NCI-H2227 treated with DMSO at 0.1 percent for 48 hours (cell line): Measurements from ENCODE around the gene CSN3.
"Not testable (repeated sequence)": the region's sequence is repeated elsewhere in the genome, so short reads cannot be mapped to it uniquely, and the experiment has no call there.

ENCODE experiments used
- DNase-seq: peaks from one replicate; lab custom pipeline; 2025; lab: John Stamatoyannopoulos, UW

The CSN3 gene, protein sequence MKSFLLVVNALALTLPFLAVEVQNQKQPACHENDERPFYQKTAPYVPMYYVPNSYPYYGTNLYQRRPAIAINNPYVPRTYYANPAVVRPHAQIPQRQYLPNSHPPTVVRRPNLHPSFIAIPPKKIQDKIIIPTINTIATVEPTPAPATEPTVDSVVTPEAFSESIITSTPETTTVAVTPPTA

DNA sequence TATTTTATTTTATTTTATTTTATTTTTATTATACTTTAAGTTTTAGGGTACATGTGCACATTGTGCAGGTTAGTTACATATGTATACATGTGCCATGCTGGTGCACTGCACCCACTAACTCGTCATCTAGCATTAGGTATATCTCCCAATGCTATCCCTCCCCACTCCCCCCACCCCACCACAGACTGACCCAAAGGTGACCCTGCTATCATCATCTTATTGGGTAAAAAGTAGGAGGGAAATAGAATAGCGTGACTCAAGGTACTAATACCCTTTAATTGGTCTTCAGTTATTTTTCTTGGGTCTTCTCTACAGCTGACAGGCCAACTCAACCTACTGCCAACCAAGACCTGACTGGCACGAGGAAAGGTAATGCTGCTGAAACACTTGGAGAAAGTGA, at the start of gene CSN3:
TSS of gene CSN3 (plus strand) at position 301 of the 400 bp plus-strand sequence. CDS start 2,223 bp downstream, outside the sequence.
- DNase-seq = not testable (repeated sequence)

DNA sequence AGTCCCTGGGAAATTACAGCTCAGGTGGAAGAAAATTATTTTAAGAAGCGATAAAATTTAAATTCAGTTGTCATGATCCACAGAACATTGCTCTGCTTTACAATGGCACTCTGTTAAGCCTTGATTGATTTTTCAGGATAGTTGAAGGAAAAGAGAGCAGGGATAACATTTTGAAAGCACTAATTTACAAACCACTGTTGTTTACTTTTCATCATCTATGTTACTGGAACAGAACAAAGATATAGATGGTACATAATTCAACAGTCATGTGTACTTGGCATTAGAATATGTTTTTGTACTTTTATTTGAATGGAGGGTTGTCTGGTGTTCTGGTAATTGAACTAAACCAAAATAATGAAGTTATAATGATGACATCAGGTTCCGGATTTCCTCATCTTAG, 49.5 kb upstream of the CSN3 start:
- no peak for DNase-seq

DNA sequence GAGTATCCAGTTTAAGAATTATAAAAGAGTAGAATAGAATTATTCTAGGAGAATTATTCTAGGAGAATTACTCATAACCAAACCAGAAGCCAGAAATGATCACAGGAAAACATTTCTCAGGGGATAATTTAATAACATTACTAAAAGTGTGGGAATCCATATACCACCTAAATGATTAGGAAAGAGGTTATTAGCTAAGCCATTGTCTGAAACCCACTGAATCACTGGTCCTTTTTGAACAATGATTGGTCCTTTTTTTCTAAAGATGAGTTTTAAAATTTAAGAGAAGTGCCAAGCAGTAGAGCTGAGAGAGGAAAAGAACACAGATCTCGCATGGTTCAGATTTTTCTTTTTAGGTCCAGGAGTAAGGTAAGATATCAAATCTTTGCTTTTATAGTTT, 47.0 kb upstream of the CSN3 start, which contains the start of gene ODAM:
TSS of gene ODAM (plus strand) at position 301 of the 400 bp plus-strand sequence. CDS start 819 bp downstream, outside the sequence.
- no peak for DNase-seq

DNA sequence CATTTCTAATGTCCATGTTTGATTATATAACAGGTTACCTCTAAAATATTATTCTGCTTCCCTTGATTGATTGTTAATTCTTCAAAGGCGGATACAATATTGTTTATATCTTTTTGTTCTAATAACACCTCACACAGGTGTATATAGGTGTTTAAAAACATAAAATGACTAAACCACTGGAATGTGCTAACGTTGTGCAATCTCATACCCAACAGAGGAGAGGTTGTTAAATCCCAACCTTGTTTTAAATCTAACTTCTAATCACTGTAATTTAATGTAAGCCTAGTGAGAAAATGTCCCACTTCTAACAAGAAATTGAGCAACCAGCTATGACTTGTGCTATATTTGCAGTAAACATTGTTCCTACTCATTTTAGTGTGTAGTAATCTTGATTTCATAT, 45.5 kb upstream of the CSN3 start:
- DNase-seq = no peak

DNA sequence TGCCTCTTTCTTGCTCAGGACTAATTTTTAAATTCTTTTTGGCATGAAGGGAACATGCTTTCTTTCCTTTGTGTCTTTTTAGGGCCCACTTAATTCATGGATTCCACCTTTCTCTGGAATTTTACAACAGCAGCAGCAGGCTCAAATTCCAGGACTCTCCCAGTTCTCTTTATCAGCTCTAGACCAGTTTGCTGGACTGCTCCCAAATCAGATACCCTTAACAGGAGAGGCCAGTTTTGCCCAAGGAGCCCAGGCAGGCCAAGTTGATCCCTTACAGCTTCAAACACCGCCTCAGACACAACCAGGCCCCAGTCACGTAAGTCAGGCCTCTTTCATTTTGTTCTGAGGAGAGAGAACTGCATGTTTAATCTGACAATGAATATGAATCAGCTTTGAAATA, 44.6 kb upstream of the CSN3 start:
- no peak for DNase-seq

DNA sequence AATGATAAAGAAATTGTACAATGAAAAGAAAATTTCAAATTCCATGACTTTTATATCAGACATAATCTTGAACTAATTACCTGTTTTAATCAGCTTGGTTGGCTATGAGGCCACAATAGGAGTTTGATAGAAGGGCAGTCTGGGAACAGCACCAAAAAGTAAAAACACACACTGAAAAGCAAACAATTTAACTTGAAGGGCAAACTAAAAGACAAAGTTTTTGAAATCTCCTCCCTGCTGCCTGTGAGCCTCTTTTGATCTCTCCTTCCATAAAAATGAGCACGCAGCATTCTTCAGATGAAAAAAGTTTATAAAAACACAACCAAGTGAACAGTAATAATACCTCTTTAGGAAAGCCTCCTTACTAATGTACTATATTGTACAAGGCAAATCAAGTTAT, 38.8 kb upstream of the CSN3 start:
- no peak for DNase-seq

DNA sequence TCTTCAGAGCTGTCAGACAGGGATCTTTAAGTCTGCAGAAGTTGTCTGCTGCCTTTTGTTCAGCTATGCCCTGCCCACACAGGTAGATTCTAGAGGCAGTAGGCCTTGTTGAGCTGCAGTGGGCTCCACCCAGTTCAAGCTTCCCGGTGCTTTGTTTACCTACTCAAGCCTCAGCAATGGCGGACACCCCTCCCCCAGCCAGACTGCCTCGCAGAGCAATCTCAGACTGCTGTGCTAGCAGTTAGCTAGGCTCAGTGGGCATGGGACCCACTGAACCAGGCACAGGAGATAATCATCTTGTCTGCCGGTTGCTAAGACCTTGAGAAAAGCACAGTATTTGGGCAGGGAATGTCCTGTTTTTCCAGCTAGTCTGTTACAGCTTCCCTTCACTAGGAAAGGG, 29.6 kb upstream of the CSN3 start:
- not testable (repeated sequence) for DNase-seq

DNA sequence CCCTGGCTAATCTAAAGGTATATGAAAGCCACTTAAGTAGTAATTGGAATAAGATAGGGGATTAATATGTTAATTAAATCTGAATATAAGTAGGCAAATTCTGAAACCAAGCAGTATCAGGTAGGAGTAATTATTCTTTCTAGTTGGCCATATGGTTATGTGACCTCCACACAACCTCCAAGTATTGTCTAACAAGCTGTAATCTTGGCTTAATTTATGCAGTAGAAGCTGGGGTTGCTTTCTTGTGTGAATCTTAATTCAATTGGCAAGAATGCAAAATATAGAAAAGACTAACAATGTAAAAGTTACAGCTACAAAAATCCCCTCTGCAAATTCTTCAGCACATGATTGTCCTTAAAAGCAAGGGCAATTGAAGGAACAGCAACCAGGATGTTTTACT, 26.3 kb upstream of the CSN3 start:
- DNase-seq = not testable (repeated sequence)

DNA sequence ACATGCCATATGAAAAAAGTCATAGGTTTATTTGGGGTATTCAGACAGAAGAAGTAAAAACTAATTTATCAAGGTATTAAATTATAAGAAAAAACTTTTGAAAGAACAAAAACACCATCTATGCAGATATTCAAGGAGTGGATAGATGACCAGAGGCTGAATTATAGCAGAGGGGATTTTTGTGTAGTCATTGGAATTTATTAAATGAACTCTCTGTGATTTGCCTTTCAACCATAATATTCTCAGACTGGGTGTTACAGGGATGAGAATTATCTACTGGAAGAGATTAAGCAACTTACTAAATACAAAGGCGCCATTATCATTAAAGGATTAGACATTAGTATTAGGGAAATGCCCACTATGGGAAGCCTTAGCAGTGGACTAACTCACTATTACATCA, 25.8 kb upstream of the CSN3 start:
- DNase-seq = not testable (repeated sequence)

DNA sequence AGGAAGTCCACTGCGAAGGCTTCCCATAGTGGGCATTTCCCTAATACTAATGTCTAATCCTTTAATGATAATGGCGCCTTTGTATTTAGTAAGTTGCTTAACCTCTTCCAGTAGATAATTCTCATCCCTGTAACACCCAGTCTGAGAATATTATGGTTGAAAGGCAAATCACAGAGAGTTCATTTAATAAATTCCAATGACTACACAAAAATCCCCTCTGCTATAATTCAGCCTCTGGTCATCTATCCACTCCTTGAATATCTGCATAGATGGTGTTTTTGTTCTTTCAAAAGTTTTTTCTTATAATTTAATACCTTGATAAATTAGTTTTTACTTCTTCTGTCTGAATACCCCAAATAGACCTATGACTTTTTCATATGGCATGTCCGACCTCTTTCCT, 21.0 kb upstream of the CSN3 start:
- not testable (repeated sequence) for DNase-seq

DNA sequence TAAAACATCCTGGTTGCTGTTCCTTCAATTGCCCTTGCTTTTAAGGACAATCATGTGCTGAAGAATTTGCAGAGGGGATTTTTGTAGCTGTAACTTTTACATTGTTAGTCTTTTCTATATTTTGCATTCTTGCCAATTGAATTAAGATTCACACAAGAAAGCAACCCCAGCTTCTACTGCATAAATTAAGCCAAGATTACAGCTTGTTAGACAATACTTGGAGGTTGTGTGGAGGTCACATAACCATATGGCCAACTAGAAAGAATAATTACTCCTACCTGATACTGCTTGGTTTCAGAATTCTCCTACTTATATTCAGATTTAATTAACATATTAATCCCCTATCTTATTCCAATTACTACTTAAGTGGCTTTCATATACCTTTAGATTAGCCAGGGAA, 20.6 kb upstream of the CSN3 start:
- DNase-seq = not testable (repeated sequence)

DNA sequence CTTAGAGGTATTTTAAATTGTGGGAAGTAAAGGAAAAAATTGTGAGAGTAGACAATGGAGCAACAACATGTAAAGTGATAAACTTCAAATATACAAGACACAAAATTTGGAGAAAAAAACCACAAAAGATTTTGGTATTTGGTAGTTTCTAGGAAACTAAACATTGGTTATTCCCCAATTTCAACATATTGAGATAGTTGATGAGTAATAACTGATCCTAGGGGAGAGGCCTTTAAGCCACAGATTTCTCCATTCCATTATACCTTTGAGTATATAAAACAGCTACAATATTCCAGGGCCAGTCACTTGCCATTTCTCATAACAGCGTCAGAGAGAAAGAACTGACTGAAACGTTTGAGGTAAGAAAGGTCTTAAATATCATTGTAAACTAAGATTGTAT, 16.6 kb upstream of the CSN3 start, which contains the start of gene FDCSP:
TSS of gene FDCSP (plus strand) at position 301 of the 400 bp plus-strand sequence. CDS start 5,071 bp downstream, outside the sequence.
- no peak for DNase-seq

DNA sequence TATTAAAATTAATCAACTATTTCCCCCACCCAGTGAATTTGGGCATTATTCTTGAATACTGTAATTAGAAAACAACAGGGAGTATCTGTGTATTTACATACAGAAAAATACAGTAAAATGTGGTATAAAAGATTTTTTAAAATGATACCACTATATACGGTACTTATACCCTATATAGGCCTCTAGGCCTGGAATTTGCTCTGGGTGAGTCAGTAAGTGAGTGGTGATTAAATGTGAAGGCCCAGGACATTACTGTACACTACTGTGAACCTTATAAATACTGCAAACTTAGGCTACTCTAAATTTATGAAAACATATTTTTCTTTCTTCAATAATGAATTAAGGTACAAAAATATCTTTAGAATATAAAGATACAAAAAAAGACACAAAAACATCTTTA, 6.3 kb upstream of the CSN3 start:
- DNase-seq = no peak

DNA sequence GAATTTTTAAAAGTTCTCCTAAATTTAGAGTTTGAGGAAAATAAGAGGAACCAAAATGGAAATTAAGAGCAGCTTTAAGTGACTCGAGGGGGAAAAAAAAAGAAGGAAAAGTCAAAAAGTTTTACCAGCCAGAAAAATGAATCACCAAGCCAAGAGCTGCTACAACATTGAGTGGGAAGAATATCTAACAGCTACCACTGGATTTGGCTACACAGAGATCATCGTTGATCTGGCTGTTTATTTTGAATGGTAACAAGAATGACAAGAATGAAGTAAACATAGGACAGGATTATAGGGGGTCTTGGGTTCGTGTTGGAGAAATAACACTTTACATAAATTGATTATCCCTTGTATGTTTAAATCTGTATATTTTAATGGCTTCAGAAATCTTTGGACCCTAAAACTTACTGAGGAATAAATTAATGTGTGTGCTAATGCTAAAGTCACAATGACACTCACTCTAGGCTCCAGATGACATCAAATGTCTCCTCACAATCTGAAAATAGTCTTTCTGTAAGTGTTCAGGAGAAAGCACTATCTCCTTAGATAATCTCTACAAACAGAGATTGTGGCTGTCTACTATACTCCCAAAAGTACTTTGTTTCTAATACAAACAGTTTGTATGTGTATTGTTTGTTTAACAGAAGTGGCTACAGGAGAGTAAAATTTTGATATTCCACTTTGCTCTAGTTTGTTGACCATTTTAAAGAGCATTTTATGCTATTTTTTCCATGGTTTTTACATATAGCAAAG, 3.1 kb upstream of the CSN3 start:
- DNase-seq = no peak

DNA sequence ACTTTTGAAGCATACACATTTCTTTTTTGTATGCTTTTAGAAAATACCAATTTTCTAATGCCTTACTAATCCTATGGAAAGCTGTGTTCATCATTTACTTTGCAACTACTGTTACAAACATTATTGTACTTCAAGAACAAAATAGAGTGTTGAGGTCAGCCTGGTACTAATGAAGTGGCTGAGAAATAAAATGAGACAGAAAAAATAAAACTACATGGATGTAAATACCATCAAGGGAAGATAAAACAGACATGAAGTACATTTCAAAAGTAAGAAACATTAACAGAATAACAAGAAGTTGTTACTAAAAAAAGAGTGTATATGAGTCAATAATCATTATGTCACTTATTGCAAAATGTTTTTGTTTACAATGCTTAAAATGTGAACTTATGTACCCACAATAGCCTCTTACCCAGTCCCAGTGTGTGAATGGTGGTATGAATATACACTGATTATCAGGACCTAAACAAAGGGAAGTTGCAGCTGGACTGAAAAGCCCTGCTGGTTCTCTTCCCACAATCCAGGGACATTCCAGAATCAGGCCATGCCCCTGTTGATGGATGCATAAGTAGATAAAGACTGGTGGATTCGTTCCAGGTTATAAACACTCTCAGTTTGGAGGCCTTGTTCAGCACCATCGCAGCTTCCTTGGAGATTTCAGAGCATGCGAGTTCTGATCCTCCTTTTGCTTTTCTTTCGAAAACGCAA, 2.4 kb upstream of the CSN3 start:
- no peak for DNase-seq

DNA sequence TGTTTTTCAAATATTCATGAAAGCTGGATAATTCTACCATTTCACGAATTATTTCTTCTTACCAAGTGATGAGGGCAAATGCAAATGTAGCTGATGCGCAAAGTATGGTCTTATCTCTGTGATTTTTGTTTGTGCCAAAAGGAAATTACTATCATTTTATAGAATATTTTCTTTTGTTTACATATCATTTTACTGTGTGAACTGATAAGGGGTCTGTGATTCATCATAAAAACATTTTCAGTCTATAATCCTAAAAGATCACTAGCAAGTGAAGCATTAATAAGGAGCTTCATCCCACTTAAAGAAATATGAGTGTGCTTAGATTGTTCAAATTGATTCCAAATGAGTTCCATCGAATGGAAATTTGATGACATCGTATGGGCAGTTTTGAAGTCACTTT, 694 bp downstream of the CSN3 start:
- DNase-seq = no peak

DNA sequence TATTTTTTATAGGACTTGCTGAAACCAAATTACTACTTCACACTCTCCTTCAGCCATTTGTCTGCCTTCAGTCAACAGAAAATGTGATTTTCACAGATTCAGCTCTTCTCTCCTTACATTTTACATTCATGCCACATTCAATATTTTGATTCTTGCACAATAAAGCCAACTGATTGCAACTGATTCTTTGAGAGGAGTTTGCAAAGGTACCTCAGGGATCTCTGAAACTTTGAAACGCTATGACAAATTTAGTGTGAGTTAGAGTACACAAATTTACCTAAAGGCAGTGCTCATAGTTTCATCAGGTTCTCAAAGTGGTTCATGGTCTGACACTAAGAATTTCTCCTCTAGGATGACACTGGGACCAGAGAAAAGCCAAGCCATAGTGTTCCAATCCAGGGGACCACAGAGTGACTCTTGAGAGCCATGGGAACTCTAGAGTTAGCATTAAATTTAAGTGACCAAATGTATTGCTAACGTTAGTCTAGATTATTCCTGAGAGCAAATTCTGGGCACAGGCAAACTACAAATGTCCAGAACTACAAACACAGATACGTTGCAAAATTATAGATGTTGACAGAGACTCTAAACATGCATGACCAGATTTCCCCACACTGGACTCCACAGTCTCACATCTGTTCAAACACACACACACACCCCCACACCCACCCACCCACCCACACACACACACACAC, 9.0 kb downstream of the CSN3 start:
- no peak for DNase-seq

DNA sequence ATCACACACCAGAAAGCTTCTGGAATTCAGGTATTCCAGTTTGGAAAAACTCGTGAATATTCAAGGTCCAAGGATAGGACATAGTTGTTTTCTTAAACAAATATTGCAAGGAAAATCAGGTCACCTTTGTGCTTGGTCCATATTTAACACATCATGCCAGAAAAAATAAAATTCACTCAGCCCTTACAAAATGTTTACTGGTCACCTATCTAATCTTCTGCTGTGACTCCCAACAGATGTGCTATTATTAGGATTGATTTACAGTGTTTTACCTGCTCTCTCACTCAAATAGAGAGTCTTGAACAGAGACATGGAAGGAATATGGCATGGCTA, 9.5 kb downstream of the CSN3 start:
- DNase-seq = no peak

DNA sequence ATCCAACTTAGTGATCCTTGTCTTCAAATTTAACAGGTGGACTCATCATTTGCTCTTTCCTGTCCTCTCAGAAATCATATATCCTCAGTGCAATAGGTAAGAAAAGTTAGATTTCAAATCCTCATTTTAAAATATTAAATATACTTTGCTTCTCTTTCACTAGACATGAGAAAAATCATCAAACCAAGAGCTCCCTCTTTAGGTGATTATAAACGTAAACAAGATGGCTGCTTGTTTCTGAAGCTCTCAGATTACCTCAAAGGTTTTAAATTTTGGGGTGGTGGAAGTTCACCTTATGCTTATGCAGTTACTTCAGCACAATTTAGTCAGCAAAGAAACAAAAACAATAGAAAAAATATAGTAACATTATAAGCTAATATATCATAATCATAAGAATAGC, 27.3 kb downstream of the CSN3 start:
- no peak for DNase-seq

DNA sequence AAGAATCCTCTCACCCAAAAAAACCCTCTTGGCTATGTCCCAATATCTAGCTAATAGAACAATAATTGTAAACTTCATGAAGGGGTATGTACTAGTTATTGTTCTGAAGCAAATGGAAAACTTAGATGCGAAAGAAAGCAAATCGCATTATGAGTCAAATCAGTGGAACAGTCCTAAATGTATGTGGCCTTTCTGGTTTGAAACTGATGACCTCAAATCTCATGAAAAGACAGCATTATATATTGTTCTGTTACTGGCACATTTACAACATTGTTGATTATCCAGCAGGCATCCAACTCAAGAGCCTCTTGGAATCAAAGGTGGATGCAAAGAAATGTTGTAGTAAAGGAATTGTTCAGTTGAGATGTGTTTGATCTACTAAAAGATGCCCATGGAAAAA, 34.7 kb downstream of the CSN3 start:
- DNase-seq = no peak

DNA sequence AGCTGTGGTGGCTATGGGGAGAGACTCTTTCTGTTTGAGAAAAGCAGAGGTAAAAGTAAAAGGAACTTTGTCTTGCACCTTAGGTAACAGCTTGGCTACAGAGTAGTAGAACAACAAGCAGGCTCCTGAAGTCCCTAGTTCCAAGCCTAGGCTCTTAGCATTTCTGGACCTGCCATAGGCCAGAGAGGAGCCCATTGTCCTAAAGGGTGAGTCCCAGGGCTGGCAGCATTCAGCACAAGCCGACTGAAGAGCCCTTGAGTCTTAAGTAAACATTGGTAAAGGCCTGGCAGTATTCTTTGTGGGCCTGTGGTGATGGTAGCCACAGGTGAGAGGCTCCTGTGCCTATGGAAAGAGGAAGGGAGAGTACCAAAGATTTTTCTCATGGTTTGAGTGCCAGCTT, 38.2 kb downstream of the CSN3 start:
- DNase-seq = no peak

DNA sequence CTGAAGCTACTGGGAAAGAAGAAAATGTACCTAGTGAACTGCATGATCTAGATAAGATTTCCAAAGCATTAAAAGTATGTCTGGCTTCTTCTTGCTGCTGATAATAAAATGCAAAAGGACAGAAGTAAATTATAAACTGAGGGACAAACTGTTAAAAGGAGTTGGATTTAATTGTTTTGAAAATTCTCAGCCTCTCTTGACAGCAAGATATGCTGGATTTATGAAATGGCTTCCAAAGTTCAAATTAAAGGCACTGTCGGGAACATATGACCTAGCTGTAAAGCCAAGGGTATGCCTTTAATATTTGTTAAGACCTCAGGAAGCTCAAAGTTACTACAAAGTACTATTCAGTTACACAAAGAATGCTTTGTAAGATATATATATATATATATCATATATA, 46.3 kb downstream of the CSN3 start:
- no peak for DNase-seq

DNA sequence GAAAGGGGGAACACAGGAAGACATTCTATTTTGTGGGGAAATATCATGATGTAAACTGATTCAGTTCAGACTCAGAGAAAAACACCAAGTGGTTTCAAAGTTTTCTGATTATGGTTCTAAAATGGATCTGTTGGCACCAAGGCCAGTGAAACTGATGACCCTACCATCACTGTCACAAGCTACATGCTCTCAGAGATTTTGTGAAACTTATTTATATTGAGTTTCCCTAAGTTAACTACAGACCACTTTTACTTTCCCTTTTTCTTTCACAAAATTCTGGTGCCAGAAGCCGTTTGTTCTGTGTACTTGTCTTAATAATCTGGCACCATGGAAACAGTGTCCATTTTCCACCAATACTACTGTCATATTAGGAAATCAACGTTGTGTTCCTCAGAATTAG, 48.9 kb downstream of the CSN3 start:
- no peak for DNase-seq
